Measurements from ENCODE around the gene PRM2. TPM values are rescaled to one million over a fixed set of nuclear protein-coding genes. Genes with fewer than 3 reads are reported as not detected.

PRM2 gene
- total RNA-seq, result not detected

GRCh38 chr16:11276143-11276895 lies at the start of gene PRM2:
TSS of gene PRM2 (minus strand) at chr16:11276480. CDS start at chr16:11276370, 110 bp downstream.
- Histone ChIP-seq H3K9me3 (no peaks in the 10 kb centered on the region), H3K4me1 (no peaks in the 10 kb centered on the region), H3K36me3 (no peaks in the 10 kb centered on the region), H3K27ac (no peak within 1 kb of the TSS), H3K27me3 (no peaks in the 10 kb centered on the region), H3K4me3 (no peak within 1 kb of the TSS)
- TF ChIP-seq POLR2A (IDR thresholded peaks at IDR 0.05) (no peak), CTCF (IDR thresholded peaks at IDR 0.05) (no peak)
- no peak for DNase-seq

- peak in 1 of 3 donors; percentile 54 for DNase-seq
- peak overlapping the region in 1 of 4 donors; percentile 62 for H3K27ac ChIP-seq
- H3K4me1 ChIP-seq, result peaks cover 0 to 34% (median 25%) of the 10 kb centered on the region in 4 donors
- H3K27me3 ChIP-seq, result no peaks in the 10 kb centered on the region
- no peaks in the 10 kb centered on the region for H3K36me3 ChIP-seq
- H3K4me3 ChIP-seq, result no peak overlapping the region
- no peak for TF ChIP-seq POLR2A (IDR thresholded peaks at IDR 0.05)
- no peak for TF ChIP-seq CTCF (IDR thresholded peaks at IDR 0.05)
- H3K9me3 ChIP-seq, result no peaks in the 10 kb centered on the region
These were observed 49.3 kb upstream of the PRM2 start for GRCh38 chr16:11325404-11326083.

- H3K4me3 ChIP-seq, result no peak overlapping the region
- no peaks in the 10 kb centered on the region for H3K27me3 ChIP-seq
- peaks cover 0 to 30% (median 17%) of the 10 kb centered on the region in 4 donors for H3K4me1 ChIP-seq
- no peak for TF ChIP-seq CTCF (IDR thresholded peaks at IDR 0.05)
- TF ChIP-seq POLR2A (IDR thresholded peaks at IDR 0.05), result no peak
- no peaks in the 10 kb centered on the region for H3K36me3 ChIP-seq
- no peak for DNase-seq
- H3K9me3 ChIP-seq, result no peaks in the 10 kb centered on the region
- H3K27ac ChIP-seq, result no peak overlapping the region
These were observed 47.5 kb upstream of the PRM2 start for GRCh38 chr16:11323551-11324336.

GRCh38 chr16:11322823-11323222 lies 46.5 kb upstream of the PRM2 start:
- Histone ChIP-seq H3K4me3 (no peak overlapping the region), H3K9me3 (no peaks in the 10 kb centered on the region), H3K4me1 (peaks cover 0 to 24% (median 9%) of the 10 kb centered on the region in 4 donors), H3K27ac (no peak overlapping the region), H3K27me3 (no peaks in the 10 kb centered on the region), H3K36me3 (no peaks in the 10 kb centered on the region)
- no peak for DNase-seq
- TF ChIP-seq POLR2A (IDR thresholded peaks at IDR 0.05) (no peak), CTCF (IDR thresholded peaks at IDR 0.05) (no peak)

GRCh38 chr16:11321662-11322061 lies 45.4 kb upstream of the PRM2 start:
- H3K36me3 ChIP-seq, result no peaks in the 10 kb centered on the region
- no peak overlapping the region for H3K4me3 ChIP-seq
- no peaks in the 10 kb centered on the region for H3K27me3 ChIP-seq
- H3K9me3 ChIP-seq, result no peaks in the 10 kb centered on the region
- no peak for DNase-seq
- peaks cover 0 to 17% (median 5%) of the 10 kb centered on the region in 4 donors for H3K4me1 ChIP-seq
- no peak for TF ChIP-seq POLR2A (IDR thresholded peaks at IDR 0.05)
- TF ChIP-seq CTCF (IDR thresholded peaks at IDR 0.05), result no peak
- no peak overlapping the region for H3K27ac ChIP-seq

Data from Peyer's patch (tissue), 4 donors.